DMS114 treated with DMSO at 0.1 percent for 48 hours (cell line): ENCODE measurements around the gene LAMA3.

Experiments
- DNase-seq: peaks from one replicate; lab custom pipeline; 2025; ENCODE audit not compliant: unreplicated experiment; lab: John Stamatoyannopoulos, UW

Gene LAMA3

GRCh38 chr18:23689031-23689615, at the start of gene LAMA3:
LAMA3 (plus strand) TSS chr18:23689453; CDS start chr18:23689684, 231 bp downstream.
- DNase-seq: peak; percentile 7

DNA sequence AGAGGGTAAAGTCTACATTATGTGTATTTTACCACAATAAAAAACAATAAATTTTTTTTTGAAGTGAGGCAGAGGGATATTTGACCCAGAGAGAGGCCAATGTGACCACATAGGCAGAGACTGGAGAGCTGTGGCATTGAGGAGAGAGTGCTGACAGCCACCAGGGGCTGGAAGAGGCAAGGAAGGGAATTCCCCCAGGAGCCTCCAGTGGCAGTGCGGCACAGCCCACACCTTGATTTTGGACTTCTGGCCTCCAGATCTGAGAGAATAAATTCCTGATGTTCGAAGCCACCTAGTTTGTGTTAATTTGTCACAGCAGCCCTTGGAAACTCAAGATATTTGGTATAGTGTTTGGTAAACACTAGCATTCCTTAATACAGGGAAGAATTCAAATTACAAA, 49.2 kb upstream of the LAMA3 start:
- DNase-seq: no peak

- DNase-seq: no peak
Measured at GRCh38 chr18:23641143-23641720, 48.0 kb upstream of the LAMA3 start.

DNA sequence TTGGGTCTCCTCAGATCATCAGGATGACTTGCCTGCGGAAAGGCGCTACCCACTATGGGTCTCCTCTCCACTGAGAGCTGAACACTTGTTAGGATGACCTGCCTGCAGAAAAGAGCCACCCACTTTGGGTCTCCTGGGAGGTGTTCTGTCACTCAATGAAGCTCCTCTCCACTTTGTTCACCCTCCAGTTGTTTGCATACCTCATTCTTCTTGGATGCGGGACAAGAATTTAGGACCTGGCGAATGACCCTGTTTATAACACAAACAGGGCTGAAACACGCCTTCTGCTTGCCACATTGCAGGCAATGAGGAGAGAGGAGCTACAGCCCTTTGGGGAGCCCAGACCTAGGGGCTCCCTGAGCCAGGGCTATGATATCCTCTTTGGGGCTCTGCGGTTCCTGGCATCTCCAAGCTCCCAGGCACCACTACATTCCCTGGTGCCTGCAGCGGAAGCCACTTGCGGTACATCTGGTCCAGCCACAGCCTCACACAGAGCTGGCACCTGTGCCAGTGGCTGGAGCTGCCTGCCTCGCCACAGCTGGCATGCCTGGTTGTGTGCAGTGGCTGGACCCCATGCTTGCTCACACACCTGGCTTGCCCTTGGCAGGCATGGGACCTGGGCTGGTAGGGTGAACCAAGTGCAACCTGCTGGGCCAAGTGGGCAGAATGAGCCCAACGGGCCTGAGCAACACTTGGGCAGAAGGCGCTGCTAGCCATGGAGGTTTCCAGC, 47.2 kb upstream of the LAMA3 start:
- no peak for DNase-seq

GRCh38 chr18:23643815-23644490, 45.3 kb upstream of the LAMA3 start:
- no peak for DNase-seq

- DNase-seq: no peak
Measured at GRCh38 chr18:23645568-23646175, 43.6 kb upstream of the LAMA3 start.

- no peak for DNase-seq
Measured at GRCh38 chr18:23646282-23646681, 43.0 kb upstream of the LAMA3 start.

DNA sequence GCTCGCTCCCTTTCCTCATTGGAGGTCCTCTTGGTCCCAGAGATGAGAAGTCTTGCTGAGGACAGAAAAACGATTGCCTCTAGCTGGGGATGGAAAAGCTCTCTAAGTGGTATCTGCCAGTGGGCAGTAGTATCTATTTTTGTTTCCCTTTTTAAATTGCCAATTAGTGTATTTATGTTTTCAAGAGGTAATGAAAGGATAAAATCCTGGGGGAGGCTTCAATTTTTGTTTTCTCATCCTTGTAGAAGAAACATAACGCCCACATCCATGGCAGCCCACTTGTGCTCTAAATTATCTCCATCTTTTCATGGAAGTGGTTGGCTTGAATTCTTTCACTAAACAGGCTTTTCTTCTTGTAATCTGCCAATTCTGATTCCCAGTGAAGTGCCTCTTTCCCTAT, 40.8 kb upstream of the LAMA3 start:
- no peak for DNase-seq

GRCh38 chr18:23648940-23649607, 40.2 kb upstream of the LAMA3 start:
- no peak for DNase-seq

DNA sequence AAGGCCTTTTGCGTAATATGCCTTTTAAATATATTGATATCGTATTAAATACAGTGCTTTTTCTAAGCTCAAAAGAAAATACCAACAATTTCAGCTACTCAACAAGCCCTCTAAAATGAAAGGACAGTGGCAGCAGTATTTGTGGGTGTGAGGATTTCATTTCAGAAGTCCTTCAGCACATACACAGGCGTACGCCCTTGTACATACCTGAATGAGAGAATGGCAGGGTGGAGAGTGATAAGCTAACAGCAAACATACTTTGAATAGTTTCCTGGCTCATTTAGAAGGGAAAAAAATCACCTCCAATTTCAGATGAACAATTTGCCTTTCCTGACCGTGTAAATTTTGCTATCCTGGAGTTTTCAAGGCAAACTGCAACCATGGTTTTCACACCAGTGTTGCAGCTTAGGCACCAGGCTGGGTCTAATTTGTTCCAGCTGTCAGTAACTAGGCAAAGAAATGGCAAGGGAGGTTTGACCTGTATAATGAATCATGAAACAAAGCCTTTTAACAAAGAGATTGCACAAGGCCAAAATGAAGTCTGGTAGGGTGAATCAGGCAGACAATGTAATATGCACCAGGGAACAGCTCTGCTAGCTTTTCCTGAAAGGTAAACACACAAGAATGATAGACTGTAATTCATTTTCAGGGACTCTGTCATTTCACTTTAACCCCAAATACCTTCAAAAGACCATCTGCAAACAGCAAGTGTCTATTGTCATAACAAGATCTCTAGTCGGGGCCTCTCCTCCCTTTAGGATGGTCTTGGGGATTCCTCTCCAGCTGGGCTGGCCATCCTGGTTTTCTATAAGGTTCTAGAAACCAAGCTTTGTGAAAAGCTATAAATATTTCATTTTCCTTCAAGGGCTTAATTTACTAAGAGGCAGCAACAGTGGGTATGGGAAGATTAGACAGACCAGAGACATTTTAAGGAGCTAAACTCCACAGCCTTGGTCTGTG, 38.0 kb upstream of the LAMA3 start:
- no peak for DNase-seq

GRCh38 chr18:23652232-23652631, 37.0 kb upstream of the LAMA3 start:
- no peak for DNase-seq

DNA sequence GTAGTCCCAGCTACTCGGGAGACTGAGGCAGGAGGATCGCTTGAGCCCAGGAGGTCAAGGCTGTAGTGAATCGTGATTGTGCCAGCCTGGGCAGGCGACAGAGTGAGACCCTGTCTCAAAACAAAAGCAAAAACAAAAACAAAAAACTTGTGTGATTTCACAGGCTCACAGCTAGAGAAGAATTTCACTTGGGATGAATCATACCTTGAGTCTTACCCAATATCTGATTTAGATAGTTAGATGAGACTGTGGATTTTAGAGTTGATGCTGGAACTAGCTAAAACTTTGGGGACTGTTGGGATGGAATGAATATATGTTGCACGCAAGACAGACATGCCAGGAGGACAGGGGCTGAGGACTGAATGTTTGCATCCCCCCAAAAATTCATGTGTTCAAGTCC, 31.0 kb upstream of the LAMA3 start:
- DNase-seq: no peak

- no peak for DNase-seq
Measured at GRCh38 chr18:23661735-23662308, 27.4 kb upstream of the LAMA3 start.

- DNase-seq: peak; percentile 10
Measured at GRCh38 chr18:23662309-23663263, 26.7 kb upstream of the LAMA3 start, which contains the start of gene ANKRD29. ANKRD29 (minus strand) TSS chr18:23662911; CDS start chr18:23662730, 181 bp downstream.

GRCh38 chr18:23664674-23665073, 24.6 kb upstream of the LAMA3 start:
- DNase-seq: no peak

DNA sequence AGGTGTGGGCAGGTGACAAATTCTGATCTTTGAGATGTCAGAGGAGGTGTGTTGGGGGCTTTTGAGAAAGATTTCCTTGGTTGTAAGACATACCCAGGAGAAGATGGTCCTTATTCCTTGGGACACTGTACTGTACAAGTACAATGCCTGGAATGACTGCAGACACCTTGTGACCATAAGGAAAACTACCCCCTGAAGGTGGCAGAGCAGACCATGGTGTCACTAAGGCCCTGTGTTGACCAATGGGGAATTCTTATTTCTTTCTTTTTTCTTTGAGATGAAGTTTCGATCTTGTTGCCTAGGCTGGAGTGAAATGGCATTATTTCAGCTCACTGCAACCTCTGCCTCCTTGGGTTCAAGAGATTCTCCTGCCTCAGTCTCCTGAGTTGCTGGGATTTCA, 22.1 kb upstream of the LAMA3 start:
- no peak for DNase-seq

GRCh38 chr18:23668731-23669130, 20.5 kb upstream of the LAMA3 start:
- no peak for DNase-seq

- DNase-seq: no peak
Measured at GRCh38 chr18:23669202-23669766, 20.0 kb upstream of the LAMA3 start.
